HG03025 (cell line): ENCODE results near the gene SPECC1L.
"Not testable (repeated sequence)": the region's sequence is repeated elsewhere in the genome, so short reads cannot be mapped to it uniquely, and the experiment has no call there.

Experiments used
- ATAC-seq: cut with Tn5 transposase; IDR thresholded peaks from one replicate; pipeline ENCODE4 v1.9.1; 2021; ENCODE audit warnings: mild to moderate bottlenecking, moderate library complexity; ENCODE audit not compliant: unreplicated experiment, low FRiP score

The SPECC1L gene

DNA sequence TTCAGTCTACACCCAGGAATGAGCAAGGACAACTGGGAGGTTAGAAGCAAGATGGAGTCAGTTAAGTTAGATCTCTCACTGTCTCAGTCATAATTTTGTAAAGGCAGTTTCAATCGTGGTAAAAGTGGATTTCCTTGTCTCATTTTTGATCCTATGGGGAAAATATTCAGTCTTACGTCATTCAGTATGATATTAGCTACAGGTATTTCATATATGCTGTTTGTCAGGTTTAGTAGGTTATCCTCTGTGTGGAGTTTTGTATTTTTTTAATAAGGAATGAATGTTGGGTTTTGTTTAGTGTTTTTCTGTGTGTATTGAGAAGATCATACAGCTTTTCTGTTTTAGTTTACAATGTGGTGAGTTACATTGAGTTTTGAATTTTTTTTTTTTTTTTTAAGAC lies 11.8 kb downstream of the SPECC1L start:
- no peak for ATAC-seq

DNA sequence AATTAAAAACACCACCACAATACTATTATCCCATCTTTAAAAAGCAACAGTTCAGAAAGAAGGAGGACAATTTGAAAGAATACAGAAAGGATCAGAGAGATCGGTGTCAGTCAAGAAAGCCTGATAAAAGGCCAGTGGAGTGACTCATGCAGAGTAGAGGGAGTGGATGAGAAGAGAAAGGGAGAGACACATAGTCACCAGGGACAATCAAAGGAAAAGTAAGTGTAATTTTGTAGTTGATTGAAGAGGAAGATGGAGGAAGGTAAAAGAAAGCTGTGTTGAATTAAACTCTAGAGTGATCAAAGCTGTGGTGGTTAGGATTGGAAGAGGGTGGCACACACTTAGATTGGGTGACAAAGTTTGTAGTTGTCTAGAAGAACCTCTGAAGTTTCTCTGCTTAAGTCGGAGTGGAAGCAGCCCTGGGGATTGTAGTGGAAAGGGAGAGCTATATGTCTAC lies 14.1 kb downstream of the SPECC1L start:
- ATAC-seq: no peak

DNA sequence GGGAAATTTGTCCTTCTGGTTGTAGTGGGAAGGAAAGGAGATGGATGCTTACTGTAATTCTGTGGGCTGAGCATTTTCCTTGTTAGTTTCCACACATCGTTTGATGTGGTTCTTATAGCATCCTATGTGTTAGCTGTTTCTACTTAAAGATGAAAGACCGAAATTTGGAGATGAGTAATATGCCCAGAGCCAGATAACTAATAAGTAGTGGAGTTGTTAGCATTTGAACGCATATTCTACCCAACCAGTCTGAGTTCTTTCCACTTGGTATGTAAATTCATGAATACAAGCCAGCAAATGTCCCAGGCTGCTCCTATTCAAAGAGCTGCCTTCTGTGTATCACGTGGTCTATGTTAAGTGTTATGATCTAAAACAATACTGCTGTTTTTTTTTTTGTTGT lies 14.6 kb downstream of the SPECC1L start:
- no peak for ATAC-seq

DNA sequence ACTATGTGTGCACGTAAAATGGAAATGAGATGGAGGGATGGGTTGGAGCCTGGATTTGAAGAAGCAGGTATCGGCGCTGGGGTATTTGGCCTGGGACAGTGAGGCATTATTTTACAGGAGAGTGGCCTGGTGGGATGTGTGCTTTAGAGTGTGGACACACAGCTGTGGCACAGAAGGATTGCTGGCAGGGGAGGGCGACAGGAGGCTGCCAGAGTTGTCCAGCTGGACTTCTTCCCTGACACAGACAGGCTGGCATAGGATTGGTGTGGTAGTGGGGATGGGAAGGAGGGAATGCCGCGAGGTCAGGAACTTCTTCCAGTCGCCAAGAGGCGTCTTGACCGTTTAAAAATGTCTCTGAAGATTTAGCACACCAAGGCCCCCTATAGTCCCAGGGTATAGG lies 16.6 kb downstream of the SPECC1L start:
- ATAC-seq: not testable (repeated sequence)

DNA sequence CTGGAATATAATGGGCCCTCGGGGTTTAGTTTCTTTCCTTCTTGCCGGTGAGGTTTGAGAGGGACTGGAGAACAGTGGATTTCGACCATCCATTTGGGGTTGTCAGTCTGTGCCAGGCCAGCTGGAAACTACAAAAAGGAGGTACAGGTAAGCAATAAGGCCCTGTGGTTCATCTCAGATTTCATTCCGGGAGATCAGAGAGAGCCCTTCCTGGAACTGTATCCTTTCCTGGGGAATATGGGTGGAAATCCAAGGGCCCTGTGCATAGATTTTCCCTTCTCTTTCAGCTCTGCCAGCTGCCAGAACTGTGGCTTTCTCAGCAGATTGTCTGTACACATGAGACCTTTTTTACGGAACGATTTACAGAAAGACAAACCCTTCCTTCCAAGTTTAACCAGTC lies 17.2 kb downstream of the SPECC1L start:
- ATAC-seq: not testable (repeated sequence)

DNA sequence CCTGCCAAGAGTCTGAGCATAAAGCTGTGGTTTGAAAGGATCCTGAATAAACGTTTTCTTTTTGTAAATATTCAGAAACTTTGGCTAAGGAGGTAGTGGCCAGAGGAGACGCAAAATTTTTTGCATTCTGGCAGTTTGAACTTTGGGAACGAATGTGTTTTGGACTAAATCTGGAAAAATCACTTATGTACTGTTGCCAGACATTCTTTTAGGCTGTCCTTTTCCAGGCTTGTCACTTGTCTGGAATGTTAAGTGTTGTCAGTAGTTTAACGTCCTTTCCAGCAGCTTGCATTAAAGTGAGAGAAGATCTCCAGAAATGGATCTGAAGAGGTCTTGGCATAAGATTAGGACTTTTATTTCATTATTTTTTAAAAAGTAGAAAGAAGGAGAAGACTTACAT lies 18.5 kb downstream of the SPECC1L start:
- no peak for ATAC-seq

DNA sequence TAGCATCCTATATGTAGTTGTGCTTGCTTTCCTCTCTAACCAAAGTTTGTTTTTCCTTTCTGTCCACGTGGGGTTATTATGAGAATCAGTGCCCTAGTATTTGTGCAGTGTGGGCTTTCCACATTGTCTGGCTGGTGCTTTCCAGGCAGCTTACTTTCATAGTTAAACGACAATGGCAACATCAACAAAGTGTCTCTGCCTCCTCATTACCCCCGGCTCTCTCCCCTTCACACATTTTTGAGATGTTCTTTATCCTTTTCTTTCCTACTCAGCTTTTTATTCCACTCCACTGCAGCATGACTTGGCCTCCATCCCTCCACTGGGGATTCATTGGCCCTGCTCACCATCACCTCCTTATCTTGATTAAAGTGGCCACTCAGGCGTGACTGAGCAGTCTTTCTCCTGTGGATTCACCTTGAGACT lies 19.1 kb downstream of the SPECC1L start:
- no peak for ATAC-seq

DNA sequence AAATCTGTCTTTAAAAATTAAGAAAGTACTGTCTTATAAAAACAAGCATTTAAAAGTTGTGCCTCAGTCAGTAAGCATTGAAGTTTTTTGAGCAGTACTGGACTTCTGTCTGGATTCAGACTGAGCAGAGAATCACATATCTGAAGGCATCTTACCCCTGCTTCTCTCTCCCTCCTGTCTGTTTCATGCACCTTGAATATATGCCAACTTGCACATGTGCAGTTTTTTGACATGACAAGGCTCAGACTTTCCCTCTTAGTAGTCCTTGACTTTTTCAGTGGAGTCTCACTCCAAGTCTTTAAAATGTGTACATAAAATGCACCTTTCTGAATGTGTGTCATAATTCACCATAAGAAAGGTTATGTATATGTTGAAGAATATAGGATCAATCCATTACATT lies 19.8 kb downstream of the SPECC1L start:
- ATAC-seq: no peak

DNA sequence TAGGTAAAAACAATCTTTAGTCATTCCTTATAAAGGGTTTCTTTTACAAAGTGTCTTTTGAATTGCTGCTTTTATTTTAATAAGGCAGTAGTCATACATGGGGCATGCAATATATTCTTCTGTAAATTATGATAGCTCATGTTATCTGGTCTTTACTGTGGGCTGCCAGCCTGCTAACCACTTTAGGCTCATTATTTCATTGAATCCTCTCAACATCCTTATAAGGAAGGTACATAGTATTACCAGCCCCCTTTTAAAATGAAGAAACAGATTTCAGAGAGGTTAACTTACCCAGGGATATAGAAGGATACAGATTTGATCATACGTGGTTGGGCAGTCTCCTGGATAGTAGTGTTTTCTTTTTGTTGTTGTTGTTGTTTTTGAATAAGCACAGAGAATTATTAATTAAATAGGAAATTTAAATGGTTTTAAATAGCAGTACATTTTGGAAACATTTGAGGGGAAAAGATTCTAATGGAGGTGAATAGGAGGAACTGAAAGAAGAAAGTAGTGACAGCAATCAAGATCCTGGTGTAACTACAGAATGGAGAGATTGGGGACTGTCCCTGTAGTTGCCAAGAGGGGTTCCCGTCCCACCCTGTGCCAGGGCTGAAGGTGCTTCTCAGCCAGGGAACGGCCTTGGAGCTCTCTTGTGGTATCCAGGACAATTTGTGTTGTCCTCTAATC lies 21.0 kb downstream of the SPECC1L start:
- ATAC-seq: no peak

DNA sequence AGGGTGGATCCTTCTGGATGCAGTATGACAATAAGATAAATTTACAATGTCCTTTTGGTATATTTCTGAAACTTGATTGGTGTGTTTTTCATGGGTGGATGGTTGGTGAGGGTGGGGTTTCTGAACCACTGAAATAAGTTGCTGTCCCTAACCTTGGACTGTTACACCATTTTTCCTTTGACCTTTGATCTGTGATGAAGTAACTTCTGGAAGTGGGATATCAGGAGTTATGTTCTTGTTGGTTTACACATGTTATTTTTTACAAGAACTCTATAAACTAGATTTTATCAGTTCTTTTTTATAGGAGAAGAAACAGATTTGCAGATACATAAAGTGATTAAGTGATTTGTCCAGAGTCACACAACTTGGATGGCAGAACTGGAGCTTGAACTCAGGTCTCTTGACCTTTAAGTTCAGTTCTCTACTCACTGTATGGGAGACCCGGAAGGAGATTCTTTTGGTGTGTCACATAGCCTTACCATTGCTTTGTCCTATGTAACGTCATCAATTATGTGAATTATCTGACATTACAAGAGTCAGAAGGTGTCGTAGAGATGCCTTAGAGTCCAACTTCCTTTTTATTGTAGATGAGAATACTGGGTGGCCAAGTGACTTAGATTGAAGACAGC lies 21.7 kb downstream of the SPECC1L start:
- not testable (repeated sequence) for ATAC-seq

DNA sequence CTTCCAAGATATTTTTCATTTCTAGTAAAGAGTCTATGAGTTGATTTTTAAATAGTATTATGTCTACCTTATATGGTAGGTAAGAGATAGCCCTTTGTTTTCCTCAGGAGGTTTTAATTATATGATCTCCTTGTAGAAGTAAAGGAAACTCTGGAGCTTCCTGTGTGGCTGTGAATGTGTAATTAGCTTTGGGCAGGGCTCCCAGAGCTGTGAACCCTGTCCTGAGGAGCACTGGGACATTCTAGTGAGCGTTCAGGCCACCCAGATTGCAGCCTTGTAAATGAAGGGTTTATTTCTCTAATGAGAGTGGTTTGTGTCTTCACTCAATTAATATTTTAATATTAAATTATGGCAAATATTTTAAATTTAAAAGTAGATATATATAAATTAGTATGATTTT lies 24.3 kb downstream of the SPECC1L start:
- not testable (repeated sequence) for ATAC-seq

DNA sequence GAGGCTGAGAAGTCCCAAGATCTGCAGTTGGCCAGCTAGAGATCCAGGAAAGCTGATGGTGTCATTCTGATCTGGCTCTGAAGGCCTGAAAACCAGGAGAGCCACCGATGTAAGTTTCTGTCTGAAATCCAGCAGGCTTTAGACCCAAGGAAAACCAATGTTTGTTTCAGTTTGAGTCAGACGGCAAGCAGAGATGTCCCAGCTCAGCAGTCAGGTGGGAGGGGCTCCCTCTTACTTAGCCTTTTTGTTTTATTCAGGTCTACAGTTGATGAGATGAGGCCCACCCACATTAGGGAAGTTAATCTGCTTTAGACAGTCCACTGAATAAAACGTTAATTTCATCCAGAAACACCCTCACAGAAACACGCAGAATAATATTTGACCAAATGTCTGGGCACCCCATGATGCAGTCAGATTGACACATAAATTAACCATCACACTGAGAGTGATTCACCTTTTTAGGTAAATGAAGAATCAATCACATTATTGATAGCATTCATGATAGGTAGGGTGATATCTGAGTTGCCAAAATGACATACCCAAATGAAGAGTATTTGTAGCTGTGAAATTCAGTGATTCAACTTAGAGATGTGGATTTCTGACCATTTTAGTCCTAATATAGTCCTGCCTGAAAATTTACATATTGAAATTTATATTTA lies 28.0 kb downstream of the SPECC1L start:
- not testable (repeated sequence) for ATAC-seq

DNA sequence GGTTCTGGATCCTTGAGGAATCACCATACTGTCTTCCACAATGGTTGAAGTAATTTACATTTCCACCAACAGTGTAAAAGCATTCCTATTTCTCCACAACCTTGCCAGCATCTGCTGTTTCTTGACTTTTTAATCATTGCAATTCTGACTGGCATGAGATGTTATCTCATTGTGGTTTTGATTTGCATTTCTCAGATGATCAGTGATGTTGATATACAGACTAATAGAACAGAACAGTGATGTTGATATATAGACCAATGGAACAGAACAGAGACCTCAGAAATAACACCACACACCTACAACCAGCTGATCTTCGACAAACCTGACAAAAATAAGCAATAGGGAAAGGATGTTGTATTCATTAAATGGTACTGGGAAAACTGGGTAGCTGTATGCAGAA lies 29.9 kb downstream of the SPECC1L start:
- not testable (repeated sequence) for ATAC-seq

DNA sequence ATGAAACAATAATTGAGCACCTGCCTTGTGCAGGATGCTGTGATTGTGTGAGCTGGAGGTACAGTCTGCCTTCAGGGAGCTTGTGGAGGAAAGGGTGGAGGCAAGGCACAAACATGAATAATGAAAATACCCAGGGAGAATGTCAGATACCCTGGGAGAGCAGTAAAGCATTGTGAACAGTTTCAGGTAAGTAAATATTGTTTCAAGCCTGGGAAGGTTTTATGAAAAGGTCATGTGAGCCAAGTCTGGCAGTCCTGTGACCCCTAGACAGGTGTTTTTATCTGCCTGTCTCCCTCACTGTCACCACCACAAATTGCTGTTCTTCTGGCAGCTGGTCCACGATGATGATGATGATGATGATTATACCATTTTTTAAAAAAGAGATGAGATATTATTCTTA lies 32.0 kb downstream of the SPECC1L start:
- ATAC-seq: no peak

DNA sequence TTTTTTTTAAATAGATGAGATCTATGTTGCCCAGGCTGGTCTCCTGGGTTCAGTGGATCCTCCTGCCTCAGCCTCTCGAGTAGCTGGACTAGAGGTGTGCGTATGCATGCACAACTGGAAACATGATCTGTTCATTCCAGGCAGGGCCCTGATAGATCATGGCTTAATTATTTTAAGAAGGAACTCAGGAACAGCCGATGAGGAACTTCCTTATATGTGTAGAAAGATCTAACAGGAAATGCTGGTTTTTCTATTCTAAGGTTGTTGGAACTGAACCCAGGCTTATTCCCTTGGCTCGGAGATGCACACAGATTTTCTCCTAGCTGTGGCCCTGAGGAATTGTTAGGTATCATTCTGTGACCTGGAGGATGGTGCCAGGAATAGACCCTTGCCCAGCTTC lies 32.4 kb downstream of the SPECC1L start:
- no peak for ATAC-seq

DNA sequence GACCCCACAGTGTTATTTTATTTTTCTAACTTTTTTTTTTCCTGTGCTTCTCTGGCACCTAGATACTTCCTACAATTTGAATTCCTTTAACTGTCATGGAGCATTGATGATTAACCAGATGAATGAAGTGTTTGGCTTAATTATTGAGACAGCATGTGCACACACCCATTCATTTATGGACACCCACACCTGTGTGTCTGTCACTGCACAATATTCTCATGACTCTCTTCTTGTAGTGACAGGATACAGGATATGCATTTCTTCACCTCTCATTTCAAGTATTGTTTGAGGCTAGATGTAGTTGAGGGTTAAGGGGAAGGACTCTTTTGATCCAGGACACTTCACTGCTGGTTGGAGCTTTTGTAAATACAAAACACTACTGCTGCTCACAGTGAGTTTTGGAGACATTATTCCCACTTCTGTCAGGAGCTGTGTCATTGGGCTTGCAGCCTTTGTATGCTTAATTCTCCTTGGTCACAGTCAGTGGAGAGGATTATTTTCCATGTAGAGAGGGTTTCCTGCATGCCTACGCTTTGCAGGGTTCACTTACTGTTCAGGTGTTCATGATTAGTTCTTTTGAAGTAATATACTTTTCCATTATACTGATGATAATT lies 33.5 kb downstream of the SPECC1L start:
- ATAC-seq: no peak

DNA sequence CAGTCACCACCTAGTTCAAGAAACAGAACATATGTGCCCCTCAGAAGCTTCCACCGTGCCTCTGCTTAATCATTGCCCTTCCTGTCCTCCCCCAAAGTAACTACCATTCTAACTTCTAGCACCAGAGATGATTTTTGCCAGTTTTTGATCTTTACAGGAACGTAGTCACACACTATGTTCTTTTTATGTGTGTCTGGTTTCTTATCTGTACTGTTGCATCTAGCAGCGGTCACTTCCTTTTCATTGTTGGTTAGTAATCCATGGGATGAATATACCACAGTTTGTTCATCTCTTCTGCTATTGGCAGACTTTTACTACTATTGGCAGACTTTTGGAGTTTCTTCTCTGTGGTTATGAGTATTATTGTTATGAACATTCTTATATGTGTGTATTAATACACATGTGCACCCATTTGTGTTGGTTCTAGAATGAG lies 34.6 kb downstream of the SPECC1L start:
- no peak for ATAC-seq

DNA sequence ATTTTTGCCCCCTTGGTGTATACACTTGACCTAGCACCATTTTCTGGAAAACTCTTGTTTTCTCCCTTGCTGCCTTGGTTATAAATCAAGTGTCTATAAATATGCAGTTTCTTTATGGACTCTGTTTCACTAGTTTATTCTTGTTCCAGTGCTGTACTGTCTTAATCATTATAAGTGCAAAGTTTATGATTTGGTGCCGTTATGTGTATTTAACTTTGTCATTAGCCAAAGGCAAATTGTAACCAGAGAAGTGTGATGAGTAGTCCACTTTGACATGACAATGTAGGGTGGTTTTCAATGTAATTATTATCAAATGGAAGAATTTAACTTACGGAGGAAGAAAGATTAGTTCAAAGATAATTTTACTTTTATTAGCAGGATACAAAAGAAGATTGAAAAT lies 40.3 kb downstream of the SPECC1L start:
- no peak for ATAC-seq

DNA sequence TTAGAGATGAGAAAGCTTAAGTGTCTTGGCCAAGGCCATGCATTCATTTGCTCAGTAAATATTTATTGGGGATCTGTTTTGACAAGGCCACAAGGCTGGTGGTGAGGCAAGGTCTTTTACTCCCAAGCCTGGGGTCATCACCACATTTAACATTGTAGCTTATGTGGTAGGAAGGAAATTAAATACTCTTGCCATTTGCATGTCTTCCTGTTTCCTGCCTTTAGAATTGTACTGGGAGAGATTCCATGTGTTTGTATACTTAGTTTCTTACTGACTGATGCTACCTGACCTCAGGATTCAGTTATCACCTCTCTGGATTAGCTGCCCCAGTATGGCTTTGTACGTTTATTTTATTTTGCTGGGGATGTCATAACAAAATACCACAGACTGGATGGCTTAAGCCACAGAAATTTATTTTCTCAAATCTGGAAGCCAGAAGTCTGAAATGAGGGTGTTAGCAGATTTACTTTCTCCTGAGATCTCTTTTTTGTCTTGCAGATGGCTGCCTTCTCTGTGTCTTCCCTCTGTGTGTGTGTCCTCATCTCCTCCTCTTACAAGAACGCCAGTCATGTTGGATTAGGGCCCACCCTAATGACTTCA lies 44.8 kb downstream of the SPECC1L start:
- ATAC-seq: no peak

DNA sequence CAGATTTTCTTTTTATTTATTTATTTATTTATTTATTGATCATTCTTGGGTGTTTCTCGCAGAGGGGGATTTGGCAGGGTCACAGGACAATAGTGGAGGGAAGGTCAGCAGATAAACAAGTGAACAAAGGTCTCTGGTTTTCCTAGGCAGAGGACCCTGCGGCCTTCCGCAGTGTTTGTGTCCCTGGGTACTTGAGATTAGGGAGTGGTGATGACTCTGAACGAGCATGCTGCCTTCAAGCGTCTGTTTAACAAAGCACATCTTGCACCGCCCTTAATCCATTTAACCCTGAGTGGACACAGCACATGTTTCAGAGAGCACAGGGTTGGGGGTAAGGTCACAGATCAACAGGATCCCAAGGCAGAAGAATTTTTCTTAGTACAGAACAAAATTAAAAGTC lies 45.6 kb downstream of the SPECC1L start:
- ATAC-seq: not testable (repeated sequence)

DNA sequence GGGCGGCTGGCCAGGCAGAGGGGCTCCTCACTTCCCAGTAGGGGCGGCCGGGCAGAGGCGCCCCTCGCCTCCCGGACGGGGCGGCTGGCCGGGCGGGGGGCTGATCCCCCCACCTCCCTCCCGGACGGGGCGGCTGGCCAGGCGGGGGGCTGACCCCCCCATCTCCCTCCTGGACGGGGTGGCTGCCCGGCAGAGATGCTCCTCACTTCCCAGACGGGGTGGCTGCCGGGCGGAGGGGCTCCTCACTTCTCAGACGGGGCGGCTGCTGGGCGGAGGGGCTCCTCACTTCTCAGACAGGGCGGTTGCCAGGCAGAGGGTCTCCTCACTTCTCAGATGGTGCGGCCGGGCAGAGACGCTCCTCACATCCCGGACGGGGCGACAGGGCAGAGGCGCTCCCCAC lies 46.9 kb downstream of the SPECC1L start:
- not testable (repeated sequence) for ATAC-seq
